AG08395 (cell line): ENCODE results near the gene GOSR1.
"Not testable (repeated sequence)": the region's sequence is repeated elsewhere in the genome, so short reads cannot be mapped to it uniquely, and the experiment has no call there.

Experiments used
- DNase-seq: peaks from one replicate; pipeline ENCODE4 v3.0.0; 2012; ENCODE audit warnings: mixed read lengths, low spot score

Gene GOSR1

GRCh38 chr17:30505868-30506417 lies 28.7 kb downstream of the GOSR1 start:
- DNase-seq: no peak

GRCh38 chr17:30506481-30506880 lies 29.3 kb downstream of the GOSR1 start:
- DNase-seq: no peak

DNA sequence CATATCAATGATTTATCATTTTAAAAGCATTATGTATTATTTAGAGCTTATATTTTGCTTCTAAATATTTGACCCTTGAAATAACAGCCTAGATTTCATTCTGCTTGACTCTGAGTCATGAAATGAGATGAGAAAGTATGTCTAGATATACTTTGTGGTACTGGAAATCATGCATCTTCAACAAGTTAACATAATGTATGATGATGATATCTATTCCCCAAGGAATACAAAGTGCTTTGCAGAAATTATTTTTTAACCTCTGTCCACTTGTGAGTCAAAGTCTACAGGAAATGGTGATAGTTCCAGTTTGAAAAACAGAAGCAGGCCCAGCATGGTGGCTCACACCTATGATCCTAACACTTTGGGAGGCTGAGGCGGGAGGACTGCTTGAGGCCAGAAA lies 36.1 kb downstream of the GOSR1 start:
- no peak for DNase-seq

DNA sequence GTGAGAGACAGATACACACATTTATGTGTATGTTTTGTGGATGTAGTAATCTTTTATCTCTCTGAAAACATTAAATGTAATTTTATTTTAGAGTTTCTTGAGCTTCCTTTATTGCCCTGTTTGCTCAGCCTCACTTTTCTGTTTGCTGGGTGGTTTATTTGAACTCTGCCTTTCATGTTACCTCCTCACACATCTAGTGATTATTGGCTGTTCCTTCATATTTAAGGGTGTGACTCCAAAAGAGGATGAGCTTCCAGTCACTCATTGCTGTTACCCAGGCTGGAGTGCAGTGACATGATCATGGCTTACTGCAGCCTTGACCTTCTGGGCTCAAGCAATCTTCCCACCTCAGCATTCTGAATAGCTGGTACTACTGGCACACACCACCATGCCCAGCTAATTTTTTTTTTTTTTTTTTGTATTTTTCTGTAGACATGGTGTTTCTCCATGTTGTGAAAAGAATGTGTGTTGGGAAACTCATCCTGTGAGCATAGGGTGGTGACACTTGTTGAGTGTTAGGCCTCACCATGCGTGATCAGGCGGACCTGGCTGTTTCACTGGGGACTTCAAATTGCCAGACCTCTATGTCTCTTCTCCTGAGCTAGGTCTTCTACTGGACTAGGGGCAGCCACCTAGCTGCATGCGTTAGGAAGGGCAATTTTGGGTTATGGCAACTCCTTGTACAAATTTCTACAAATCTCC lies 37.8 kb downstream of the GOSR1 start:
- DNase-seq: no peak

GRCh38 chr17:30517786-30518185 lies 40.6 kb downstream of the GOSR1 start:
- DNase-seq: no peak

- no peak for DNase-seq
Observed at GRCh38 chr17:30519166-30519565, 42.0 kb downstream of the GOSR1 start.

- peak; percentile 78 for DNase-seq
Observed at GRCh38 chr17:30519707-30520106, 42.5 kb downstream of the GOSR1 start.

- peak; percentile 78 for DNase-seq
Observed at GRCh38 chr17:30520436-30520835, 43.2 kb downstream of the GOSR1 start.

GRCh38 chr17:30520882-30521281 lies 43.7 kb downstream of the GOSR1 start:
- no peak for DNase-seq

- DNase-seq: no peak
Observed at GRCh38 chr17:30521766-30522165, 44.6 kb downstream of the GOSR1 start.

- not testable (repeated sequence) for DNase-seq
Observed at GRCh38 chr17:30523236-30523635, 46.0 kb downstream of the GOSR1 start.

GRCh38 chr17:30524847-30525246 lies 47.6 kb downstream of the GOSR1 start:
- peak; percentile 49 for DNase-seq

DNA sequence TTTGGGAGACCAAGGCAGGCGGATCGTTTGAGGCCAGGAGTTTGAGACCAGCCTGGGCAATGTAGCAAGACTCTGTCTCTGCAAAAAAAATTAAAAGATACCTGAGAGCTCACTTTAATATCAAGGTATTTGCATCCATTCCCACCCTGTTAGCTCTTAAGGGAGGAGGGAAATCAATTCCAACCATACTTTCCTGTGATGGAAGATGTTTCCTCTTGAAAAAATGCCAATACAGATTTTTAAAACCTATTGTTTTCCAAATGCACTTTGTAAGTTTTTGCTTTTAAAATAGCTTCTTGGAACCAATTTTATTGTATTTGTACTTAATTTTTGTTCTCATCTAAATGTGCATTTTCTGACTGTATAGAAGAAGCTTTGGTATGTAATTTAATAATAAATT lies 49.2 kb downstream of the GOSR1 start:
- no peak for DNase-seq

DNA sequence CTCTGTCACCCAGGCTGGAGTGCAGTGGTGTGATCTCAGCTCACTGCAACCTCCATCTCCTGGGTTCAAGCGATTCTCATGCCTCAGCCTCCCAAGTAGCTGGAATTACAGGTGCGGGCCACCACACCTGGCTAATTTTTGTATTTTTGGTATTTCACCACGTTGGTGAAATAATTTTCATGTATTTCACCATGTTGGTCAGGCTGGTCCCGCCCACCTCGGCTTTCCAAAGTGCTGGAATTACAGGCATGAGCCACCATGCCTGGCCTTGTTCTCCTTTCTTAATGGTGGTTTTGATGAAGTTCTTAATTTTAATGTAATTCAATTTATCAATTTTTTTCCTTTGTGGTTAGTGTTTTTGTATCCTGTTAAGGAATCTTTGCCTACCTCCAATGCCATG lies 51.5 kb downstream of the GOSR1 start:
- not testable (repeated sequence) for DNase-seq

- DNase-seq: peak; percentile 82
Observed at GRCh38 chr17:30530346-30531025, 53.3 kb downstream of the GOSR1 start.

- no peak for DNase-seq
Observed at GRCh38 chr17:30532871-30533270, 55.7 kb downstream of the GOSR1 start.

DNA sequence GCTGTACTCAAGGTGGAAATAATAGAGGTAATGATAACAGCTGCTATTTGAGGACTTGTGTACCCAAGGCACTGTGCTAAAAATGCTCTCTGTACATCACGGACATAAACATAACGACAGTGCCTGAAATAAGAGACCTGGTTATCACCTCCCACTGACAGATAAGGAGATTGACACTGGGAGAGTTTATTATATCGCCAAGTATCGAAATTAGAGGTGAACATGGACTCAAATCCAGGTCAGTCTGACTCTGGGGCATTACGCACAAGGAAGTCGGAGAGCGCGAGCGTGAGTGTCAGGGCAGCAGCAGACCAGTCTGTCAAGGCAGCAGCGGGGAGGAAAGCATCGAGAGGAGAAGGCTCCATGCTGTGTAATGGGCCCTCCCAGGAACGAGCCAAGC lies 57.1 kb downstream of the GOSR1 start:
- DNase-seq: no peak

- no peak for DNase-seq
Observed at GRCh38 chr17:30534938-30535921, 58.0 kb downstream of the GOSR1 start.

- DNase-seq: not testable (repeated sequence)
Observed at GRCh38 chr17:30536846-30537245, 59.6 kb downstream of the GOSR1 start.

DNA sequence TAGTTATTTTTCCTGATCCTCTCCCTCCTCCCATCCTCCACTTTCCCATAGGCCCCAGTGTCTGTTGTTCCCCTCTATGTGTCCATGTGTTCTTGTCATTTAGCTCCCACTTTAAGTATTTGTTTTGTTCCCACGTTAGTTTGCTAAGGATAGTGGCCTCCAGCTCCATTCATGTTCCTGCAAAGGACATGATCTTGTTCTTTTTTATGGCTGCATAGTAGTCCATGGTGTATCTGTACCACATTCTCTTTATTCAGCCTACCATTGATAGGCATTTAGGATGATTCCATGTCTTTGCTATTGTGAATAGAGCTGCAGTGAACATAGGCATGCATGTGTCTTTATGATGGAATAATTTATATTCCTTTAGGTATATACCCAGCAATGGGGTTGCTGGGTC lies 60.5 kb downstream of the GOSR1 start:
- not testable (repeated sequence) for DNase-seq

- no peak for DNase-seq
Observed at GRCh38 chr17:30541802-30542201, 64.6 kb downstream of the GOSR1 start.

- DNase-seq: no peak
Observed at GRCh38 chr17:30543456-30543855, 66.2 kb downstream of the GOSR1 start.
